Epithelial cell of proximal tubule (primary cell): ENCODE results near the gene CDK4. TPM values are rescaled to one million over a fixed set of nuclear protein-coding genes. Genes with fewer than 3 reads are reported as not detected.
A peak's percentile ranks its signal among the peaks of the same experiment; 100 is the strongest.

Source experiments
- DNase-seq: peaks from one replicate; pipeline ENCODE4 v3.0.0-alpha.2; 2011; ENCODE audit warnings: low read depth
- H3K4me3 ChIP-seq: 2 replicates; pipeline ENCODE4 v1.5.1; 2011; ENCODE audit warnings: low read depth, mild to moderate bottlenecking, low read length
- total RNA-seq: library from RNA; depleted of rRNA; stranded (reverse); fragments of >200 nt; gene quantifications from 2 replicates; pipeline ENCODE4 v1.2.3, GENCODE V29; 2015
- TF ChIP-seq, protein P1 (sequence below): conservative IDR thresholded peaks from 2 replicates; pipeline ENCODE4 v1.5.1; 2012; ENCODE audit warnings: low read depth, mild to moderate bottlenecking, low read length

Gene CDK4
- total RNA-seq, 1 donor from 2014 or later, result 178 TPM

DNA sequence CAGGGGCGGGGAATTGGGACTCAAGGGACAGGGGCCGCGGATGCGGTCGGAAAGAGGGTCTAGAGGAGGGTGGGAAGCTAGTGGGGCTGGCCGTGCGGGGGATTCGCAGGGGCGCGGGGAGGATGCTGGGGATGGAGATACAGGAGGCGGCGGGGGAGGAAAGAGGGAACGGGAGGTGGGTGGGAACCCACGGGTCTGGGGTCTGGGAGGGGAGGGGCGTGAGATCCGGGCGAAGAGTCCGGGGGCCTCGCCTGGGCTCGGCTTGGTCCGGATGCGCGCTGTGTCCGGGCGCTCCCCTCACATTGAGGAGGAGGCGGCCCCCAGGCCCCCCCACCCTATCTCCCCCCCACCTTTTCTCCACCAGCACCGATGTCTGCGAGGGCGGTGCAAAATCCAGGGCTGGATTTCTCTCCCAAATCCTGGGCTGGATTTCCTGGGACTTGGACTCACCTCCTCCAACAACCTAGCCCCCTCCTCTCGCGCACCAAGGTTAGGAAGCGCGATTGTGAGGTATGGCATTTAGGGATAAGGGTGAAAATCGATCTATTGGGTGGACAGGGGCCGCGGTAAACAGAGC, 13.4 kb downstream of the CDK4 start, which contains the start of gene AGAP2:
AGAP2 (minus strand) TSS at position 82 of the 577 bp plus-strand sequence. CDS start 496 bp downstream, outside the sequence.
- peak within 1 kb of the TSS; percentile 4 for H3K4me3 ChIP-seq
- no peak for DNase-seq

GRCh38 chr12:57737467-57738460, 14.3 kb downstream of the CDK4 start:
- no peak for DNase-seq
- H3K4me3 ChIP-seq, result peak overlapping the region; percentile 4
- TF ChIP-seq, protein P1, sequence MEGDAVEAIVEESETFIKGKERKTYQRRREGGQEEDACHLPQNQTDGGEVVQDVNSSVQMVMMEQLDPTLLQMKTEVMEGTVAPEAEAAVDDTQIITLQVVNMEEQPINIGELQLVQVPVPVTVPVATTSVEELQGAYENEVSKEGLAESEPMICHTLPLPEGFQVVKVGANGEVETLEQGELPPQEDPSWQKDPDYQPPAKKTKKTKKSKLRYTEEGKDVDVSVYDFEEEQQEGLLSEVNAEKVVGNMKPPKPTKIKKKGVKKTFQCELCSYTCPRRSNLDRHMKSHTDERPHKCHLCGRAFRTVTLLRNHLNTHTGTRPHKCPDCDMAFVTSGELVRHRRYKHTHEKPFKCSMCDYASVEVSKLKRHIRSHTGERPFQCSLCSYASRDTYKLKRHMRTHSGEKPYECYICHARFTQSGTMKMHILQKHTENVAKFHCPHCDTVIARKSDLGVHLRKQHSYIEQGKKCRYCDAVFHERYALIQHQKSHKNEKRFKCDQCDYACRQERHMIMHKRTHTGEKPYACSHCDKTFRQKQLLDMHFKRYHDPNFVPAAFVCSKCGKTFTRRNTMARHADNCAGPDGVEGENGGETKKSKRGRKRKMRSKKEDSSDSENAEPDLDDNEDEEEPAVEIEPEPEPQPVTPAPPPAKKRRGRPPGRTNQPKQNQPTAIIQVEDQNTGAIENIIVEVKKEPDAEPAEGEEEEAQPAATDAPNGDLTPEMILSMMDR, result peak; percentile 26

More for the DNA sequence above, 13.4 kb downstream of the CDK4 start, which contains the start of gene AGAP2:
- TF ChIP-seq, protein P1, result no peak

DNA sequence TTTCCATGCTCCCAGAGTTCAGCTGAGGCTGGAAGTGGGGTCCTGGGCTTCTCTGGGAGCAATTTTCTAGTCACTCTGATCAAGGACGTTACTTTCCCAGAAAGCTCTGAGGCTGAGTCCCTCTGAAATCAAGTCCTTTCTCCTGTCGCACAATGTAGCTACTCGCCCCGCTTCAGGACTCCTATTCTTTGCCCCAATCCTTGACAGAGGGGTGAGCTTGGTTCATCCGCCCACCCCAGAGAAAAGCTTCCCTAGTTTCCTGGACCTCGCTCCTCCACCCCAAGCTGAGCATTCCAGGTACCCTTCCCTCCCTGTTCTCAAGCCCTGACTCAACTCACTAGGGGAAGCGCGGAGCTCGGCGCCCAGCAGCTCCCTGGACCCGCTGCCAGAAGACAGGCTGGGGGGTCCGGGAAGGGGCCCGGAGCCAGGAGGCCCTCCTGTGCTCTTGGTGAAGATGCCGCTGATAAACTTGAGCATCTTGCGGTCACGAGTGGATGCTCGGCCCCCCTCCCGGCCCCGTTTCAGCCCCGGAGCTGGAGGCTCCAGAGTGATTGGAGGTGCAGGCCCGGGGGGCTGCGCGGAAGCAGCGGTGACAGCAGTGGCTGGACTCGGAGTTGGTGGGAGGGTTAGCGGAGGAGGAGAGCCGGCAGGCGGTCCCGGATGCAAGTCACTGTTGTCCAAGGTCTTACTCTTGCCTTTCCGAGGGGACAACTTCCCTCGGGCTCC, 15.2 kb downstream of the CDK4 start:
- H3K4me3 ChIP-seq, result no peak overlapping the region
- TF ChIP-seq, protein P1, result no peak
- DNase-seq, result no peak

GRCh38 chr12:57735952-57736740, 16.0 kb downstream of the CDK4 start:
- TF ChIP-seq, protein P1, result peak; percentile 34
- peak overlapping the region; percentile 7 for H3K4me3 ChIP-seq
- no peak for DNase-seq

DNA sequence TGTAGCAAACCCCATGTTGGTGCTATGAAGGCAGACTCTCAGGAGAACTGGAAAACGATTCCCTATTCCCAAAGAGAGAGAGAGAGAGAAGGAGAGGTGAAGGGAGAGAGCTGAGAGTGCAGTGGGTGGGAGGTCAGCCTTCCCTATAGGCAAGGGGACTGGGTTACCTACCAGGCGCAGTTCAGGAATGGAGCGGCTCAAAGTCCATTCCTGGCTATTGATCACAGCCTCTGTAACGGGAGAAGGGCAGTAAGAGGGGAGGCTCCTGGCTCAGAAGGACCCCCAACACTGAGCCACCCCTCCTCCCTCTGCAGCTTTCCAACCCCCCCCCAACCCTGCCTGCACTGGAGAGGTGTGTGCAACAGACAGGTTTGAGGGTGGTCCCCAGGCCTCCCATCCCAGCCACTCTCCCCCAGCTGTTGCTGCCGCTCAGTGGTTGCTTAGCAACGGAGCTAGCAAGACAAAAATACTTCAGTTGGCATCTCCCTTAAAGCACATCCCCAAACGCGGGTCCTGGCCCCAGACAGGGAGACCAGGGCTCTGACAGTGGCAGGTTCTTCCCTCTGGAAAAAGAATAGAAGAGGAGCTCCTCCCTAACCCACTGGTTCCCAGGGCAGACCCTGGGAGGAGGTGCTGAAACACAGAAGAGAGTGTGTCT, 16.8 kb downstream of the CDK4 start:
- no peak for DNase-seq
- TF ChIP-seq, protein P1, result no peak
- no peak overlapping the region for H3K4me3 ChIP-seq
